GM18517 (cell line): Measurements from ENCODE around the gene NXPE4.
"Not testable (repeated sequence)": the region's sequence is repeated elsewhere in the genome, so short reads cannot be mapped to it uniquely, and the experiment has no call there.

ENCODE experiments used
- ATAC-seq: cut with Tn5 transposase; IDR thresholded peaks from one replicate; pipeline ENCODE4 v1.9.1; 2021; ENCODE audit warnings: mild to moderate bottlenecking, moderate library complexity; ENCODE audit not compliant: unreplicated experiment

Gene NXPE4

DNA sequence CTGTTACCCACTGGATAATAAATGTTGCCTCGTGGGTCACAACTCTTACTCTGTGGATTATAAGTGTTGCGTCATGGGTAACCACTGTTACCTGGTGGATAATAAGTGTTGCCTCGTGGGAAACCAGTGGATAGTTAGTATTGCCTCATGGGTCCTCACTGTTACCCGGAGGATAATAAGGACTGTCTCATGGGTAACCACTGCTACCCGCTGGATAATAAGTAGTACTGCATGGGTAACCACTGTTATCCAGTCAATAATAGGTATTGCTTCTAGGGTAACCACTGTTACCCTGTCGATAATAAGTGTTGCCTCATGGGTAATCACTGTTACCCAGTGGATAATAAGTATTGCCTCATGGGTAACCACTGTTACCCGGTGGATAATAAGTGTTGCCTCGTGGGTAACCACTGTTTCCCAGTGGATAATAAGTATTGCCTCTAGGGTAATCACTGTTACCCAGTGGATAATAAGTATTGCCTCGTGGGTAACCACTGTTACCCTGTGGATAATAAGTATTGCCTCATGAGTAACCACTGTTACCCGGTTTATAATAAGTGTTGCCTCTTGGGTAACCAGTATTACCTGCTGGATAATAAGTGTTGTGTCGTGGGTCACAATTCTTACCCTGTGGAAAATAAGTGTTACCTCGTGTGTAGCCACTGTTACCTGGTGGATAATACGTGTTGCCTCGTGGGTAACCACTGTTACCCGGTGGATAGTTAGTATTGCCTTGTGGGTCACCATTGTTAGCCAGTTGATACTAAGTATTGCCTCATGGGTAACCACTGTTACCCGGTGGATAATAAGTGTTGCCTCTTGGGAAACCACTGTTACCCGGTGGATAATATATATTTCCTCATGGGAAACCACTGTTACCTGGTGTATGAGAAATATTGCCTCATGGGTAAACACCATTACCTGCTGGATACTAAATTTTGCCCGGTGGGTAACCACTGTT is 15.7 kb upstream of the NXPE4 start:
- no peak for ATAC-seq

DNA sequence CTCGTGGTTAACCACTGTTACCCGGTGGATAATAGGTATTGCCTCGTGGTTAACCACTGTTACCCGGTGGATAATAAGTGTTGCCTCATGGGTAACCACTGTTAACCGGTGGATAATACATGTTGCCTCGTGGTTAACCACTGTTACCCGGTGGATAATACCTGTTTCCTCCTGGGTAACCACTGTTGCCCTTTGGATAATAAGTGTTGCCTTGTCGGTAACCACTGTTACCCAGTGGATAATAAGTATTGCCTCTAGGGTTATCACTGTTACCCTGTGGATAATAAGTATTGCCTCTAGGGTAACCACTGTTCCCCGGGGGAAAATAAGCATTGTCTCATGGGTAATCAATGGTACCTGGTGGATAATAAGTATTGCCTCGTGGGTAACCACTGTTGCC is 15.0 kb upstream of the NXPE4 start:
- no peak for ATAC-seq

DNA sequence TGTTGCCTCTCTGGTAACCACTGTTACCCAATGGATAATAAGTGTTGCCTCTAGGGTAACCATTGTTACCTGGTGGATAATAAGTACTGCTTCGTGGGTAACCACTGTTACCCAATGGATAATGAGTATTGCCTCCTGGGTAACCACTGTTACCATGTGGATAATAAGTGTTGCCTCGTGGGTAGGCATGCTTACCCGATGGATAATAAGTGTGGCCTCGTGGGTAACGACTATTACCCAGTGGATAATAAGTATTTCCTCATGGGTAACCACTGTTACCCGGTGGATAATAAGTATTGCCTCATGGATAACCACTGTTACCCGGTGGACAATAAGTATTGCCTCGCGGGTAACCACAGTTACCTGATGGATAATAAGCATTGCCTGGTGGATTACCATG is 13.8 kb upstream of the NXPE4 start:
- no peak for ATAC-seq

DNA sequence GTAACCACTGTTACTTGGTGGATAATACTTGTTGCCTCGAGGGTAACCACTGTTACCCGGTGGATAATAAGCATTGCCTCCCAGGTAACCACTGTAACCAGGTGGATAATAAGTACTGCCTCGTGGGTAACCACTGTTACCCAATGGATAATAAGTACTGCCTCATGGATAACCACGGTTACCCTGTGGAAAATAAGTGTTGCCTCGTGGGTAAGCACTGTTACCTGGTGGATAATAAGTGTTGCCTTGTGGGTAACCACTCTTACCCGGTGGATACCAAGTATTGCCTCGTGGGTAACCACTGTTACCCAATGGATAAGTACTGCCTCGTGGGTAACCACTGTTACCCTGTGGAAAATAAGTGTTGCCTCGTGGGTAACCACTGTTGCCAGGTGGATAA is 13.0 kb upstream of the NXPE4 start:
- not testable (repeated sequence) for ATAC-seq

DNA sequence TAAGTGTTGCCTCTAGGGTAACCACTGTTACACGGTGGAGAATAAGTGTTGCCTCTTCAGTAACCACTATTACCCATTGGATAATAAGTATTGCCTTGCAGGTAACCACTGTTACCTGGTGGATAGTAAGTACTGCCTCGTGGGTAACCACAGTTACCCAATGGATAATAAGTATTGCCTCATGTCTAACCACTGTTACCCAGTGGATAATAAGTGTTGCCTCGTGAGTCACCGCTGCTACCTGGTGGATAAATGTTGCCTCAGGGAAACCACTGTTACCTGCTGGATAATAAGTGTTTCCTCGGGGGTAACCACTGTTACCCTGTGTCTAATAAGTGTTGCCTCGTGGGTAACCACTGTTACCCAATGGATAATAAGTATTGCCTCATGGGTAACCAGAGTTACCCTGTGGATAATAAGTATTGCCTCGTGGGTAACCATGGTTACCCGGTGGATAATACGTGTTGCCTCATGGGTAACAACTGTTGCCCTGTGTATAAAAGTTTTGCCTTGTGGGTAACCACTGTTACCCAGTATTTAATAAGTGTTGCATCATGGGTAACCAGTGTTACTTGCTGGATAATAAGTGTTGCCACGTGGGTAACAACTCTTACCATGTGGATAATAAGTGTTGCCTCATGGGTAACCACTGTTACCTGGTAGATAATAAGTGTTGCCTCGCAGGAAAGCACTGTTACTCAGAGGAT is 12.3 kb upstream of the NXPE4 start:
- ATAC-seq = peak; percentile 34

DNA sequence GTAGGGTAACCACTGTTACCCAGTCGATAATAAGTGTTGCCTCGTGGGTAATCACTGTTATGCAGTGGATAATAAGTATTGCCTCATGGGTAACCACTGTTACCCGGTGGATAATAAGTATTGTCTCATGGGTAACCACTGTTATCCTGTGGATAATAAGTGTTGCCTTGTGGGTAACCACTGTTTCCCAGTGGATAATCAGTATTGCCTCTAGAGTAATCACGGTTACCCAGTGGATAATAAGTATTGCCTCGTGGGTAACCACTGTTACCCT is 11.2 kb upstream of the NXPE4 start:
- not testable (repeated sequence) for ATAC-seq

DNA sequence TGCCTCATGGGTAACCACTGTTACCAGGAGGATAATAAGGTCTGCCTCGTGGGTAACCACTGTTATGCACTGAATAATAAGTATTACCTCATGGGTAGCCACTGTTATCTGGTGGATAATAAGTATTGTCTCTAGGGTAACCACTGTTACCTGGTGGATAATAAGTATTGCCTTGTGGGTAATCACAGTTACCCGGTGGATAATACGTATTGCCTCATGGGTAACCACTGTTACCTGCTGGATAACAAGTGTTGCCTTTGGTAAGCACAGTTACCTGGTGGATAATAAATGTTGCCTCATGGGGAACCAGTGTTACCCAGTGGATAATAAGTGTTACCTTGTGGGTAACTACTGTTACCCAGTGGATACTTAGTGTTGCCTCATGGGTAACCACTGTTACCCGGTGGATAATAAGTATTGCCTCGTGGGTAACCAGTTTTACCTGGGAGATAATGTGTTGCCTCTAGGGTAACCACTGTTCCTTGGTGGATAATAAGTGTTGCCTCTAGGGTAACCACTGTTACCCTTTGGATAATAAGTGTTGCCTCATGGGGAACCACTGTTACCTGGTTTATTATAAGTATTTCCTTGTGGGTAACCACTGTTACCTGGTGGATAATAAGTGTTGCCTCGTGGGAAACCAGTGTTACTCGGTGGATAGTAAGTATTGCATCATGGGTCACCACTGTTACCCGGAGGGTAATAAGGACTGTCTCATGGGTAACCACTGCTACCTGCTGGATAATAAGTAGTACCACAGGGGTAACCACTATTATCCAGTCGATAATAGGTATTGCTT is 10.6 kb upstream of the NXPE4 start:
- no peak for ATAC-seq

DNA sequence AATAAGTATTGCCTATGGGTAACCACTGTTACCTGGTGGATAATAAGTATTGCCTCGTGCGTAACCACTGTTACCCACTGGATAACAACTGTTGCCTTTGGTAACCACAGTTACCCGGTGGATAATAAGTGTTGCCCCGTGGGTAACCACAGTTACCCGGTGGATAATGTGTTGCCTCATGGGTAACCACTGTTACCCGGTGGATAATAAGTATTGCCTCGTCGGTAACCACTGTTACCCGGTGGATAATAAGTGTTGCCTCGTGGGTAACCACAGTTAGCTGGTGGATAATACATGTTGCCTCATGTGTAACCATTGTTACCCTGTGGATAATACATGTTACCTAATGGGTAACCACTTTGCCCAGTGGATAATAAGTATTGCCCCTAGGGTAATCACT is 9.8 kb upstream of the NXPE4 start:
- ATAC-seq = no peak

DNA sequence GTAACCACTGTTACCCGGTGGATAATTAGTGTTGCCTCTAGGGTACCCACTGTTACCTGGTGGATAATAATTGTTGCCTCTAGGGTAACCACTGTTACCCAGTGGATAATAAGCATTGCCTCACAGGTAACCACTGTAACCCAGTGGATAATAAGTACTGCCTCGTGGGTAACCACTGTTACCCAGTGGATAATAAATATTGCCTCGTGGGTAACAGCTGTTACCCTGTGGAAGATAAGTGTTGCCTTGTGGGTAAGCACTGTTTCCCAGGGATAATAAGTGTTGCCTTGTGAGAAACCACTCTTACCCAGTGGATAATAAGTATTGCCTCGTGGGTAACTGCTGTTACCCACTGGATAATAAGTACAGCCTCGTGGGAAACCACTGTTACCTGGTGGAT is 9.3 kb upstream of the NXPE4 start:
- ATAC-seq = no peak

DNA sequence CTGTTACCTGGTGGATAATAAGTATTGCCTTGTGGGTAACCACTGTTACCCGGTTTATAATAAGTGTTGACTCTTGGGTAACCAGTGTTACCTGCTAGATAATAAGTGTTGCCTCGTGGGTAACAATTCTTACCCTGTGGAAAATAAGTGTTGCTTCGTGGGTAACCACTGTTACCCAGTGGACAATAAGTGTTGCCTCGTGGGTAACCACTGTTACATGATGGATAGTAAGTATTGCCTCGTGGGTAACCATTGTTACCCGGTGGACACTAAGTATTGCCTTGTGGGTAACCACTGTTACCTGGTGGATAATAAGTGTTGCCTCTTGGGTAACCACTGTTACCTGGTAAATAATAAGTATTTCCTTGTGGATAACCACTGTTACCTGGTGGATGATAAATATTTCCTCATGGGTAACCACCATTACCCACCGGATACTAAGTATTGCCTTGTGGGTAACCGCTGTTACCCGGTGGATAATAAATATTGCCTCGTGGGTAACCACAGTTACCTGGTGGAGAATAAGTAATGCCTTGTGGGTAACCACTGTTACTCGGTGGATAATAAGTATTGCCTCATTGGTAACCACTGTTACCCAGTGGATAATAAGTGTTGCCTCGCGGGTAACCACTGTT is 8.7 kb upstream of the NXPE4 start:
- no peak for ATAC-seq

DNA sequence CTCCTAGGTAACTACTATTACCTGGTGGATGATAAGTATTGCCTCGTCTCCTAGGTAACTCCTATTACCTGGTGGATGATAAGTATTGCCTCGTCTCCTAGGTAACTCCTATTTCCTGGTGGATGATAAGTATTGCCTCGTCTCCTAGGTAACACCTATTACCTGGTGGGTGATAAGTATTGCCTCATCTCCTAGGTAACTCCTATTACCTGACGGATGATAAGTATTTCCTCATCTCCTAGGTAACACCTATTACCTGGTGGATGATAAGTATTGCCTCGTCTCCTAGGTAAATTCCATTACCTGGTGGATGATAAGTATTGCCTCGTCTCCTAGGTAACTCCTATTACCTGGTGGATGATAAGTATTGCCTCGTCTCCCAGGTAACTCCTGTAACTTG is 7.6 kb upstream of the NXPE4 start:
- not testable (repeated sequence) for ATAC-seq

DNA sequence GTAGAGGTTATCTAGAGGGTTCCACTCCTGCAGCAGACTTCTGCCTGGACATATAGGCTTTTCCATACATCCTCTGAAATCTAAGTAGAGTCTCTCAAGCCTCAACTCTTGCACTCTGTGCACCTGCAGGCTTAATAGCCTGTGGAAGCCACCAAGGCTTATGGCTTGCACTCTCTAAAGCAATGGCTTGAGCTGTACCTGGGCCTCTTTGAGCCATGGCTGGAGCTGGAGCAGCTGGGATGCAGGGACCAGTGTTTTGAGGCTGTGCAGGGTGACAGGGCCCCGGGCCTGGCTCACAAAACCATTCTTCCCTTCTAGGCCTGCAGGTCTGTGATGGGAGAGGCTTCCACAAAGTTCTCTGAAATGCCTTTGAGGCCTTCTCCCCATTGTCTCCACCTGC is 2.9 kb upstream of the NXPE4 start:
- ATAC-seq = no peak

DNA sequence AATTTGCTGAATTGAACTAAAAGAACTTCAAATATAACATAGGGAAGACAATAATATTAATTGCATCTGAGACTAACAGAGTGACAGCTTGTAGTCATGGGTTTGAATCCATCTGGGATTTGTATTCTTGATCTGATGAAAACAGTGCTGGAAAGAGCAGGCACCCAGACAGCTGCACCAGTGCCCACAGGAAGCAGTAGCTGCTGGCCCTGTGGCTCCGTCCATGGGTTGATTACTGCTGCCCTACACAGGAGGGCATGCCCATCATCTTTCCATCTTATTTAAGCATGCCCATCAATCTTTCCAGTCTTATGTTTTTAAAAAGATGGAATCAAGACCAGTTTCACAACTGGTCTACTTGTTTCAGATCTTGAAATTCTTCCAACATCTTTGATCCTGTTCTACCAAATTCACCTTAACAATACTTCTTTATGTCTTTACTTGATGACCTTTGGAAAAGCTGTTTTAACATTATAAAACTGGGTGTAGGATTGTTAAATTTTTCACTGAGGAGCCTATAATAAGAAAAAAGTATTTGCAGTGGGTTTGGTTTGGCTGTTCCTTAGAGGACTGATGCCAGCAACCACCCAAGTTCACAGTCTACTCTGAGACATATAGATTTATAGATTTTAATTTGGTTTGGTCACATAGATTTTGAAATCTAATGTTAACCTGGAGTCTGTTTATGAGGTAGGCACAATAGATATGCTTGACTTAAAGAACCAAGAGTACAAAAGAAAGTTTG is 761 bp upstream of the NXPE4 start:
- ATAC-seq = no peak

DNA sequence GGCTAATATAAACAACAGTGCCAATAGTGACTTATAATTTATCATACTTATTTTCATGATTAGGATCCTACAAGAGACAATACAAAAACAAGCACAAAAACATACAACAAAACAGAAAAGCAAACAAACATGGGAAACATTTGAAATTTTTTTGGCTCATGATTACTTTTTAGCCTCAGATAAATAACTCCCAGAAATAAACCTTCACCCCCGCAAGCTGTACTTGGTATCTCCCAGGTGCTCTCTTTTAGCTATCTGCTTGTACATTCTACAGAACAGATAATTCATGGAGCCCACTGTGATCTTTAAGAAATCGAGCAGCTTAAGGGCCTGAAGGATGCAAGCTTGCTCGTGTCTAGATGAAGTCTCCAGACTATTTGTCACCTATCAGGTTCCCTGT is 883 bp downstream of the NXPE4 start:
- no peak for ATAC-seq

DNA sequence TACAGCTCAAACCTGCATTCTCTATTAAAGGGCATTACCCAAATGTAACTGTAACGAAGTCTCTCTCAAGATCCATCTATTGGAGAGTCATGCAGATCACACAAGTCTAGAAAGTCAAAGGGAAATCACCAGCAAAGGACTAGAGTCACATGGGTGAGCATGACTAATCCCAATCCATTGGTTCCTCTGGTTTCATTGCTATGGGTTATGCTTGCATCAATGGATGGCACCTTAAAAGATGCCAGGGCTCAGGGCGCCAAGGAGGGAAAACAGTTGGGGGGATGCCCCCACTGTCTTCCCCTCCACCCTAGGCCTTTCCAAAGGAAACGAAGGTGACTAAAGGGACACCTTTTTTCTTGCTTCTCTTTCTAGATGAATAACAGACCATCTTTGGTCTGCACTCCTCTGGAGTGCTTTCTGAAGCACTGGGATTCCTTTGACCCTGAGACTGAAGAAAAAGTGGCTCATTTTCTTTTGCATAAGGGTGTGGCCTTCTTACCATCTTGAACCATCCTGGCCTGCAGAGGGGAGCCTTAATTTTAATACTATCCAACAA is 8.1 kb downstream of the NXPE4 start:
- no peak for ATAC-seq

DNA sequence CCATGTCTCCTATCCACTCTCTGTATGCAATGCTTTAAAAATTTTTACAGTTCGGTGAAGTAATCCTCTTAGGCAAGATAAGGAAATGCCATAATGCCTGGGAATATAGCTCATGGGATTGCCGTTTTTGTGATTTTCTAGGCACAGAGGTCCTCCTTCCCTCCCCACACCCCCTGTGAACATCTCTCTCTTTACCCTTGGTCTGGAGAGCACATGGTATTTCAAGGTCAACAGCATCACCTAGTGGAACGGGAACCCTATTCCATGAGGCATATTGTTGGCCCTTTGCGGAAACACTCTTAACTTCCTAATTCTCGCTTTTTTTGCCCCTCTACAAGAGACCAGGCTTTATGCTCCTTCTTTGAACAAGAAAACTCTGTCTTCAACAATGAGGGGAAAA is 8.8 kb downstream of the NXPE4 start:
- no peak for ATAC-seq

DNA sequence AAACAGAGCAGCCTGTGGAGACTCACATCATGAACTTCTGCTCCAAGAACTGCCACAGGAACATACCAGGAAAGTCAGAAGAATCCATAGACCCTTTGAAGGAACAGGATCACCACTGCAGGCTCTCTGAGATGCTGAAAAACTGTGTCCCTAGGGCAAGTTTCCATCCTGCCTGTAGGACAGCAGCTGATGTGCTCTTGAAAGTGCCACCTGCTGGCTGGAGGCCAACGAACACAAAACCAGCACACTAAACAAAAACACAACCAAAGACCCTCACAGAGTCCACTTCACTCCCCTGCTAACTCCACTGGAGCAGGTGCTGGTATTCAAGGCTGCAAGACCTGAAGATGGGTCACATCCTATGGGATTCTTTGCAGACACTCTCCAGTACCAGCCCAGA is 23.9 kb downstream of the NXPE4 start:
- no peak for ATAC-seq

DNA sequence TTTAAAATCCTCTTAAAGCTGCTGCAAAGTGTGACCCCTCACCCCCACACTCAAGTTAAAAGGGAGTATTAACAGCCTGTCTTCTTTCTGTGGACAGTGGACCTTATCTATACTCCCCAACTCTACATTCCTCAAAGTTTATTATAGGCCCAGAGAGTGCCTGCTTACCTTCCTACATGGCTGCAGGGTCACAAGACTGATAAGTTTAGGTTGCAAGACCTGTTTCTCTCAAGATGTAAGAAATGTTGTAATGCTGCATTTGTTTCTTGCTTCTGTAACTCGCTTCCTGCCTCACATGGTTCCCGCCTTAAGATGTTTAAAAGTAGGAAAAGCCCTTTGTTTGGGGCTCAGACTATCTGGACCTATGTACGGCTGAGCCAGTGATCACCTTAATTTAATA is 25.8 kb downstream of the NXPE4 start:
- no peak for ATAC-seq

DNA sequence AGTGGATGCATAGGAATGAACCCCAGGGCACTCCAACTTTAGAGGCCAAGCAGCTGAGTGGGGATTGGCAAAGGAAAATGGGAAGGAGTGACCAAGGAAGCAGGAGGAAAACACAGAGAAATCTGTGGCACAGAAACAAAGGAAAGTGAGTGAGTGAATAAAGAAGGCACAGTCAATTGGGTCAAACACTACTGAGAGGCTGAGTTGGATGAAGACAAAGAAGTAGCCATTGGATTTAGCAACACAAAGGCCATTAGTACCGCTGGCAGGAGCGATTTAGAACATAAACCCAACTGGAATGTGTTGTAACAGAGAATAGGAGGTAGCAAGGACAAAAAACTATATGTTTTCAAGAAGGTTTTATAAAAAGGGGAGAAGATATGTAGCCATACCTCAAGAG is 29.3 kb downstream of the NXPE4 start:
- ATAC-seq = no peak

DNA sequence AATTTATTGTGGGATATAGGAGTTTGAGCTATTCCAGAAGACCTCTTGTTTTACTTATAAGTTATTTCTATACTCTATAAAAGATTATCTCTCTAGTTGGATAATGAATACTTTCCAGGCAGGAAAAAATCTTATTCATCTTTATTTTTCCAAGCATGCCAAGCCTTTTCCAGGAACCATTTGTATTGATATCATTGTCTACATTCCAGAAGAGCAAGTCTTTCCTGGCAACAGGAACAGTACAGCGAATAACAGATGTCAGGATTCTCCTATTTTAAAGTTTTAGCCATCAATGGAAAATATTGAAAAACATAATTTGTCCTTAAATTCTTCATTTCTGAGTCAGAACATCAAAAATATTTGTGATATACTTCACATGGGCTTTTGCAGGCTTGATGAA is 30.8 kb downstream of the NXPE4 start:
- ATAC-seq = no peak
